HG02623 (cell line): Measurements from ENCODE around the gene YIPF4.
A peak's percentile ranks its signal among the peaks of the same experiment; 100 is the strongest.
"Not testable (repeated sequence)": the region's sequence is repeated elsewhere in the genome, so short reads cannot be mapped to it uniquely, and the experiment has no call there.

ENCODE experiments used
- ATAC-seq: cut with Tn5 transposase; IDR thresholded peaks from one replicate; pipeline ENCODE4 v1.9.1; 2021; ENCODE audit warnings: moderate library complexity; ENCODE audit not compliant: unreplicated experiment

YIPF4 gene

GRCh38 chr2:32277674-32278477 is at the start of gene YIPF4:
Gene YIPF4 (plus strand): TSS chr2:32277904. CDS start chr2:32278156, 252 bp downstream.
- ATAC-seq: peak; percentile 99

GRCh38 chr2:32228181-32228580 is 49.5 kb upstream of the YIPF4 start:
- ATAC-seq: no peak

GRCh38 chr2:32229635-32230034 is 48.1 kb upstream of the YIPF4 start:
- no peak for ATAC-seq

GRCh38 chr2:32231959-32232358 is 45.7 kb upstream of the YIPF4 start:
- no peak for ATAC-seq

GRCh38 chr2:32235315-32235714 is 42.4 kb upstream of the YIPF4 start:
- ATAC-seq: no peak

- no peak for ATAC-seq
Observed at GRCh38 chr2:32237488-32237887, 40.2 kb upstream of the YIPF4 start.

GRCh38 chr2:32237996-32238395 is 39.7 kb upstream of the YIPF4 start:
- ATAC-seq: no peak

GRCh38 chr2:32242331-32242730 is 35.4 kb upstream of the YIPF4 start:
- no peak for ATAC-seq

GRCh38 chr2:32246911-32247310 is 30.8 kb upstream of the YIPF4 start:
- ATAC-seq: no peak

- no peak for ATAC-seq
Observed at GRCh38 chr2:32248299-32248698, 29.4 kb upstream of the YIPF4 start.

GRCh38 chr2:32249731-32250236 is 27.9 kb upstream of the YIPF4 start:
- no peak for ATAC-seq

GRCh38 chr2:32250290-32250689 is 27.4 kb upstream of the YIPF4 start:
- ATAC-seq: no peak

GRCh38 chr2:32258242-32258641 is 19.5 kb upstream of the YIPF4 start:
- no peak for ATAC-seq

- no peak for ATAC-seq
Observed at GRCh38 chr2:32260376-32260775, 17.3 kb upstream of the YIPF4 start.

GRCh38 chr2:32262105-32262504 is 15.6 kb upstream of the YIPF4 start:
- ATAC-seq: no peak

- ATAC-seq: peak; percentile 81
Observed at GRCh38 chr2:32264422-32265105, 13.1 kb upstream of the YIPF4 start, which contains the start of gene NLRC4. Gene NLRC4 (minus strand): TSS chr2:32264886. CDS start chr2:32256775, 8,111 bp downstream.

- ATAC-seq: no peak
Observed at GRCh38 chr2:32271063-32271462, 6.6 kb upstream of the YIPF4 start.

GRCh38 chr2:32272279-32272678 is 5.4 kb upstream of the YIPF4 start:
- ATAC-seq: no peak

GRCh38 chr2:32274289-32274688 is 3.4 kb upstream of the YIPF4 start:
- no peak for ATAC-seq

- ATAC-seq: not testable (repeated sequence)
Observed at GRCh38 chr2:32275790-32276189, 1.9 kb upstream of the YIPF4 start.

- no peak for ATAC-seq
Observed at GRCh38 chr2:32277363-32277673, 386 bp upstream of the YIPF4 start.

- no peak for ATAC-seq
Observed at GRCh38 chr2:32278478-32278853, 762 bp downstream of the YIPF4 start.
